Mesenchymal stem cell (in vitro differentiated cells and primary cell): ENCODE data around the gene SMTNL1. TPM values are rescaled to one million over a fixed set of nuclear protein-coding genes. Genes with fewer than 3 reads are reported as not detected.

Experiments used
- DNase-seq: peaks from one replicate; pipeline ENCODE4 v3.0.0-alpha.2; 2013
- H2AFZ ChIP-seq: one replicate; pipeline ENCODE4 v1.6.1; 2013; ENCODE audit warnings: low read depth, mild to moderate bottlenecking, control low read depth, inconsistent platforms, low read length, moderate library complexity
- H2AK5ac ChIP-seq: 2 replicates; pipeline ENCODE4 v1.6.1; 2013; ENCODE audit warnings: low read length, moderate library complexity, mild to moderate bottlenecking, inconsistent platforms; ENCODE audit not compliant: severe bottlenecking
- H2BK120ac ChIP-seq: one replicate; pipeline ENCODE4 v1.6.1; 2013; ENCODE audit warnings: low read depth, mild to moderate bottlenecking, inconsistent platforms, low read length, moderate library complexity
- H2BK12ac ChIP-seq, 2 experiments: one replicate each; pipeline ENCODE4 v1.6.1; 2013; ENCODE audit warnings: inconsistent platforms in 2 of 2, low read length in 2 of 2, mild to moderate bottlenecking in 2 of 2, moderate library complexity in 2 of 2, control low read depth in 1 of 2
- H2BK15ac ChIP-seq: one replicate; pipeline ENCODE4 v1.6.1; 2013; ENCODE audit warnings: mild to moderate bottlenecking, low read depth, inconsistent platforms; ENCODE audit not compliant: poor library complexity, severe bottlenecking
- H2BK5ac ChIP-seq: 2 replicates; pipeline ENCODE4 v1.6.1; 2013; ENCODE audit warnings: low read depth, mild to moderate bottlenecking, low read length, control low read depth, inconsistent platforms; ENCODE audit not compliant: poor library complexity, severe bottlenecking
- H3K14ac ChIP-seq, 2 experiments: one replicate each; pipeline ENCODE4 v1.6.1; 2013; ENCODE audit warnings: inconsistent platforms in 2 of 2, low read length in 2 of 2, control low read depth in 1 of 2, mild to moderate bottlenecking in 1 of 2, moderate library complexity in 1 of 2
- H3K18ac ChIP-seq, 2 experiments: one replicate each; pipeline ENCODE4 v1.6.1; 2013; ENCODE audit warnings: inconsistent platforms in 2 of 2, low read length in 2 of 2, control low read depth in 1 of 2, low read depth in 1 of 2, mild to moderate bottlenecking in 1 of 2
- H3K23ac ChIP-seq, 2 experiments: one replicate each; pipeline ENCODE4 v1.6.1; 2013; ENCODE audit warnings: inconsistent platforms in 2 of 2, low read length in 2 of 2, mild to moderate bottlenecking in 2 of 2, moderate library complexity in 2 of 2, control low read depth in 1 of 2
- H3K27ac ChIP-seq: 2 replicates; pipeline ENCODE4 v1.5.1; 2013; ENCODE audit warnings: mild to moderate bottlenecking, moderate library complexity, low read length, control low read depth, inconsistent platforms; ENCODE audit not compliant: poor library complexity, severe bottlenecking
- H3K27me3 ChIP-seq, 2 experiments: 2 replicates each; pipeline versions ENCODE4 v1.6.1 to v1.7.0; 2013; ENCODE audit warnings: low read length in 2 of 2, mild to moderate bottlenecking in 2 of 2, moderate library complexity in 2 of 2, control low read depth in 1 of 2, inconsistent platforms in 1 of 2; ENCODE audit not compliant: control insufficient read depth in 1 of 2, insufficient read depth in 1 of 2
- H3K36me3 ChIP-seq, 2 experiments: 2 replicates each; pipeline versions ENCODE4 v1.6.1 to v1.7.0; 2013; ENCODE audit warnings: low read length in 2 of 2, control low read depth in 1 of 2, inconsistent platforms in 1 of 2, low read depth in 1 of 2, mild to moderate bottlenecking in 1 of 2; ENCODE audit not compliant: insufficient read depth in 2 of 2, control insufficient read depth in 1 of 2
- H3K4ac ChIP-seq, 2 experiments: one replicate each; pipeline ENCODE4 v1.6.1; 2013; ENCODE audit warnings: inconsistent platforms in 2 of 2, low read length in 2 of 2, mild to moderate bottlenecking in 2 of 2, moderate library complexity in 2 of 2, control low read depth in 1 of 2, low read depth in 1 of 2
- H3K4me1 ChIP-seq: 2 replicates; pipeline ENCODE4 v1.6.1; 2013; ENCODE audit warnings: low read depth, low read length, control low read depth; ENCODE audit not compliant: control insufficient read depth, insufficient read depth
- H3K4me2 ChIP-seq: 2 replicates; pipeline ENCODE4 v1.6.1; 2013; ENCODE audit warnings: low read length, mild to moderate bottlenecking, inconsistent platforms; ENCODE audit not compliant: poor library complexity, severe bottlenecking
- H3K4me3 ChIP-seq, 2 experiments: 2 replicates each; pipeline versions ENCODE4 v1.5.1 to v1.7.0; 2013; ENCODE audit warnings: low read length in 2 of 2, mild to moderate bottlenecking in 2 of 2, control low read depth in 1 of 2, low read depth in 1 of 2; ENCODE audit not compliant: insufficient read depth in 1 of 2
- H3K79me1 ChIP-seq: replicated peaks from 2 replicates; pipeline ENCODE4 v1.6.1; 2013; ENCODE audit warnings: mild to moderate bottlenecking, control low read depth, low read length, inconsistent platforms; ENCODE audit not compliant: poor library complexity, severe bottlenecking
- H3K9ac ChIP-seq: 2 replicates; pipeline ENCODE4 v1.7.0; 2013; ENCODE audit warnings: mild to moderate bottlenecking, low read length, moderate library complexity
- H3K9me3 ChIP-seq: 2 replicates; pipeline ENCODE4 v1.7.0; 2013; ENCODE audit warnings: mild to moderate bottlenecking, low read length; ENCODE audit not compliant: control insufficient read depth
- H4K8ac ChIP-seq: one replicate; pipeline ENCODE4 v1.6.1; 2013; ENCODE audit warnings: inconsistent platforms, mild to moderate bottlenecking, low read length, moderate library complexity
- H4K91ac ChIP-seq: one replicate; pipeline ENCODE4 v1.6.1; 2013; ENCODE audit warnings: mild to moderate bottlenecking, low read length, inconsistent platforms
- WGBS: methylation state at CpG from one replicate; pipeline ENCODE4 v1.1.7; 2013; ENCODE audit warnings: mixed read lengths; 5-methylcytosine and 5-hydroxymethylcytosine counted together
- polyA plus RNA-seq, 2 experiments: library from polyadenylated mRNA; stranded (reverse); fragments of 200-250 nt; gene quantifications; one replicate each; pipeline ENCODE4 v1.2.3, GENCODE V29; 2013

The SMTNL1 gene, protein sequence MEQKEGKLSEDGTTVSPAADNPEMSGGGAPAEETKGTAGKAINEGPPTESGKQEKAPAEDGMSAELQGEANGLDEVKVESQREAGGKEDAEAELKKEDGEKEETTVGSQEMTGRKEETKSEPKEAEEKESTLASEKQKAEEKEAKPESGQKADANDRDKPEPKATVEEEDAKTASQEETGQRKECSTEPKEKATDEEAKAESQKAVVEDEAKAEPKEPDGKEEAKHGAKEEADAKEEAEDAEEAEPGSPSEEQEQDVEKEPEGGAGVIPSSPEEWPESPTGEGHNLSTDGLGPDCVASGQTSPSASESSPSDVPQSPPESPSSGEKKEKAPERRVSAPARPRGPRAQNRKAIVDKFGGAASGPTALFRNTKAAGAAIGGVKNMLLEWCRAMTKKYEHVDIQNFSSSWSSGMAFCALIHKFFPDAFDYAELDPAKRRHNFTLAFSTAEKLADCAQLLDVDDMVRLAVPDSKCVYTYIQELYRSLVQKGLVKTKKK
- polyA plus RNA-seq (2013, experiment 1 of 2) = not detected
- not detected for polyA plus RNA-seq (2013, experiment 2 of 2)

DNA sequence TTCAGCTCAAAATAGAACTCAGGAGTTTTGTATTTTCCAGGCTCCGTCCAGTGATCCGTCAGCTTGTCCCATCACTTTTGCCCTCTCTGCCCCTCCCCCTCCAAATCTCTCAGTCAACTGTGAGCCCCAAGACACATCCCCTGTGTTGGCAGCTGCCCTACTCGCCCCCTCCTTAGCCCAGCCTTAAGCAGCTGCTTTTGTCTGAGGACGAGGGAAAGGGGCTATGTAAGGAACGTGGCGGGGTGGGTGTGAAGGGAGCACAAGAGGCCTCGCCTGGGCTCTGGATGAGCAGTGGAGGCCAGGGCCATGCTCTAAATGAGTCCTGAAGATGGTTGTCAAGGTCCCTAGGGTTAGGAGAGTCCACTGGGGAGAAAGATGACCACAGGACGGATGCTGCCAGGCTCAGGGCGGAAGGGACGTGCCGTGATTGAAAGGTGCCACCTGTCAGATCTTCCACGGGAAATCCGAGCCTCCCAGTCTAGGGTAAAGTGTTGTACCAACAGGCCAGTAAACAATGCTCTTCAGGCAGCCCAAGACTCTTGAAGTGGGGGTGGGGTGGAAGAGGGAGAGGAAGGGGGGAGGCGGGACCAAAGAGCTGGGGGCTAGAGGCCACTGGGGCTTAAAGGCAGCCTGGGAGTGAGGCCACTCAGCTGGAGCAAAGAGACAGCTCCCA is at the start of gene SMTNL1:
Gene SMTNL1 (plus strand): TSS at position 649 of the 673 bp plus-strand sequence. CDS start 5,048 bp downstream, outside the sequence.
- Histone ChIP-seq H3K27me3 (peaks cover 5 to 42% of the 10 kb centered on the region in 2 experiments), H4K8ac (no peak within 1 kb of the TSS), H3K18ac (no peak within 1 kb of the TSS), H2BK120ac (no peak within 1 kb of the TSS), H3K27ac (no peak within 1 kb of the TSS), H3K14ac (no peak within 1 kb of the TSS), H3K9me3 (no peaks in the 10 kb centered on the region), H2BK15ac (no peak within 1 kb of the TSS), H3K9ac (no peak within 1 kb of the TSS), H2BK12ac (no peak within 1 kb of the TSS), H4K91ac (no peak within 1 kb of the TSS), H3K36me3 (no peaks in the 10 kb centered on the region), H3K4me3 (no peak within 1 kb of the TSS), H2BK5ac (no peak within 1 kb of the TSS), H3K4me2 (no peak within 1 kb of the TSS), H3K4me1 (no peaks in the 10 kb centered on the region), H2AFZ (no peak within 1 kb of the TSS), H3K4ac (no peak within 1 kb of the TSS), H3K79me1 (no peaks in the 10 kb centered on the region), H3K23ac (no peak within 1 kb of the TSS), H2AK5ac (no peak within 1 kb of the TSS)
- WGBS = 68% methylated on average over 14 of the region's 14 CpGs
- no peak for DNase-seq

DNA sequence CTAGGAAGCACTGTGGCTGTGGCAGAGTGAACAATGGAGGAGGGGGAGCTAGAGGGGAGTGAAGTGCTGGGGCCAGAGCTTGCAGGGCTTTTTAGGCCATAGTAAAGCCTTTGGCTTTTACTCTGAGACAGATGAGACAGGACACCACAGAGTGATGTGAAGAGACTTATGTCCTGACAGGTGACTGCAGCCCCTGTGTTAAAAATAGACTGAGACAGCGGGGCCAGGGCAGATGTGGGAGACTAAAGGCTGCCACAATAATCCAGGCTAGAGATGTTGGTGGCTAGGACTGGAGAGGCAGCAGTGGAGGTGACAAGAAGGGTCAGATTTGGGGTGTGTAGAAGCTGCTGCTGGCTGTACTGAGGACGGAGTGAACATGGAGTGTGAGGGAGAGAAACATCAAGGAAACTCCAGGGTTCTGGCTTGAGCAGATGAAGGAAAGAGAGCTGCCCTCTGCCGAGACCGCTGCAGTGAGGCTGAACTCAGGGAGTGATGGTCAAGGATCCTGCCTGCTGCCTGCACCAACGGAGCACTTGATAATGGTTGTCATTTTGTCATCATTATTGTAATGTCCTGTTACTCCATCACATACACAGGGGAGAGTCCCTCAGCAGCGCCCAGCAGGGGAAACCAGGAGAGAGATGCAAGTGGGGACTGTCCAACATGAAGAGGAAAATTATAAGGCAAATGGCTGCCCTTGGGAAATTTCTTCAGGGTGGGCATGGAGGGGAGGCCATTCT is 49.3 kb upstream of the SMTNL1 start:
- H3K79me1 ChIP-seq = no peaks in the 10 kb centered on the region
- H3K4me3 ChIP-seq = no peak overlapping the region
- H3K27me3 ChIP-seq = peaks cover 2 to 17% of the 10 kb centered on the region in 2 experiments
- no peak overlapping the region for H2BK5ac ChIP-seq
- H2AFZ ChIP-seq = no peak overlapping the region
- no peak overlapping the region for H3K4ac ChIP-seq
- H4K8ac ChIP-seq = no peak overlapping the region
- no peak overlapping the region for H2BK15ac ChIP-seq
- no peak overlapping the region for H4K91ac ChIP-seq
- H2AK5ac ChIP-seq = no peak overlapping the region
- H3K4me1 ChIP-seq = peaks cover 1% of the 10 kb centered on the region
- no peak overlapping the region for H3K27ac ChIP-seq
- peaks cover 15% of the 10 kb centered on the region for H3K9me3 ChIP-seq
- H3K4me2 ChIP-seq = no peak overlapping the region
- no peak for DNase-seq
- H3K14ac ChIP-seq = no peak overlapping the region
- 92% methylated on average over 5 of the region's 6 CpGs for WGBS
- no peak overlapping the region for H2BK120ac ChIP-seq
- H3K23ac ChIP-seq = no peak overlapping the region
- no peak overlapping the region for H3K9ac ChIP-seq
- H3K36me3 ChIP-seq = peaks cover 6 to 54% of the 10 kb centered on the region in 2 experiments
- no peak overlapping the region for H3K18ac ChIP-seq
- H2BK12ac ChIP-seq = no peak overlapping the region

DNA sequence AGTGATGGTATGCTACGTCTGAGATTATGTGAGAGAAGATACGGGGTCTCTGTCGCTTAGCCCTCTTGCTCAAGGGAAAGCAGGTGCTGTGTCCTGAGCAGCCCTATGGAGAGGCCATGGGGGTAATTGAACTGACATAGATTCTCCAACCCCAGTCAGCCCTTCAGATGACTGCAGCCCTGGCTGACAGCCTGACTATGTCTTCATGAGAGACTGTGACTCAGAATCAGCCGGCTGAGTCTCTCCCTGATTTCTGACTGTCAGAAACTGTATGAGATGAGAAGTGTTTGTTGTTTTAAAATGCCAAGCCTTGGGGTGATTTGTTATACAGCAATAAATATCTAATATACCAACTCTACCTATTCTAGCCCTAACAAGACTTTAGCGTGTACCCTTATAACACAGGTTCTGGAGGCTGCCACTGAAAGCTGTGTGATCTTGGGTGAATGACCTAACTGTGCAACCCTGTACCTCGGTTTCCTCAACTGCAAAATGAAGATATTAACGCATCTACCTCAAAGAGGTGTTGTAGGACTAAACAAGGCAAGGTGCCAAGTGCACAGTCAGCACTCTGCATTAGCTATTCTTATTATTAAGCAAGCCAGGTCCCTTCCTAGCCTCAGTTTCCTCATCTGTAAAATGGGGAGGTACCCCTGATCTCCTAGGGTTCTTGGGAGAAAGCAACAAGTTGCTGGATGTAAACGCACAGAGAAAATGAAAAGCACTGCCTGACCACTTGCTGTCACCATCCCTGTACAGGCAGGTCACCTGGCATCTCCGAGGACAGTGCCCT is 46.7 kb upstream of the SMTNL1 start:
- 97% methylated on average over 8 of the region's 9 CpGs for WGBS

More for the DNA sequence above, 46.7 kb upstream of the SMTNL1 start:
- no peak overlapping the region for H2BK5ac ChIP-seq
- peaks cover 15% of the 10 kb centered on the region for H3K9me3 ChIP-seq
- H3K27ac ChIP-seq = no peak overlapping the region
- H4K8ac ChIP-seq = no peak overlapping the region
- H3K27me3 ChIP-seq = no peaks in the 10 kb centered on the region
- no peaks in the 10 kb centered on the region for H3K4me1 ChIP-seq
- no peak overlapping the region for H2BK12ac ChIP-seq
- no peaks in the 10 kb centered on the region for H3K79me1 ChIP-seq
- no peak overlapping the region for H2BK15ac ChIP-seq
- H3K14ac ChIP-seq = no peak overlapping the region
- H3K4me2 ChIP-seq = no peak overlapping the region
- H4K91ac ChIP-seq = no peak overlapping the region
- H3K36me3 ChIP-seq = peaks cover 0 to 52% of the 10 kb centered on the region in 2 experiments
- no peak overlapping the region for H2AFZ ChIP-seq
- peak overlapping the region; percentile 9 for H3K9ac ChIP-seq
- no peak for DNase-seq
- no peak overlapping the region for H3K4me3 ChIP-seq
- no peak overlapping the region for H2BK120ac ChIP-seq
- no peak overlapping the region for H3K23ac ChIP-seq
- no peak overlapping the region for H2AK5ac ChIP-seq
- H3K18ac ChIP-seq = no peak overlapping the region
- H3K4ac ChIP-seq = no peak overlapping the region
